ENCODE measurements around the gene RNF186. TPM values are rescaled to one million over a fixed set of nuclear protein-coding genes. Genes with fewer than 3 reads are reported as not detected.

Gene RNF186
- total RNA-seq, 1 experiment from 2014 or later: not detected

DNA sequence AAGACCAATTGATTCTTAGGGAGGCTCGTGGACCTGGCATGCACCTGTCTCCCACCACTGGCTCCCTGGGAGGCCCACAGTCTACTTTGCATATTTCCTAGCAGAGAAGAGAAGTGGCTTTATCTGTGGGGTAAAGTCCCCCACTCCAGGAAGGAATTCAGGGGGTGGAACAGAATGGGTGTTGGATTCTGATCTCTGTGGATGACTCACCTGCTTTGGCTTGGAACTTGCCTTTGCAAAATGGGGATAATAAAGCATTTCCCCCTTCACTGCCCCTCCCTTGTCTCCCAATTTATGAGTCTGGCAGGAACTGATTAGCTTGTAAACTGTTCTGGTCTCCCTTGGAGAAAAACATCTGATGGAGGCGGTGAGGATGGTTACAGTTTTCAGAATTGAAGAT is 46.0 kb upstream of the RNF186 start:
- no peak overlapping the region for H3K4me3 Mint-ChIP-seq (ENCODE audit: low read depth, unreplicated experiment)
- H3K36me3 Mint-ChIP-seq (ENCODE audit: insufficient read depth, unreplicated experiment): peaks cover 7% of the 10 kb centered on the region
- no peaks in the 10 kb centered on the region for H3K27me3 Mint-ChIP-seq (ENCODE audit: unreplicated experiment)
- peak; percentile 50 for DNase-seq
- CTCF ChIA-PET: interaction anchor here (1.0 kb wide), 1 partner anchor 9 kb away, joined by 3 read pairs; no protein-coding TSS in a partner anchor
- TF ChIP-seq CTCF (IDR thresholded peaks at IDR 0.05; ENCODE audit: unreplicated experiment): no peak
- H3K4me1 Mint-ChIP-seq (ENCODE audit: low read depth, unreplicated experiment): peaks cover 29% of the 10 kb centered on the region
- intact Hi-C loops (cut with micrococcal nuclease; ENCODE audit: unreplicated experiment): loop anchor here (5.0 kb wide), 1 partner anchor 44 kb away; the partner anchor contains the start of gene RNF186
- H3K9me3 Mint-ChIP-seq (ENCODE audit: low read depth, unreplicated experiment): peaks cover 4% of the 10 kb centered on the region
- BruUV-seq (replicated peaks): no TSS peak
- peak overlapping the region; percentile 47 for H3K27ac Mint-ChIP-seq (ENCODE audit: unreplicated experiment)

GRCh38 chr1:19860418-19860817 is 45.3 kb upstream of the RNF186 start:
- peaks cover 4% of the 10 kb centered on the region for H3K9me3 Mint-ChIP-seq (ENCODE audit: low read depth, unreplicated experiment)
- H3K27ac Mint-ChIP-seq (ENCODE audit: unreplicated experiment): peak overlapping the region; percentile 47
- H3K27me3 Mint-ChIP-seq (ENCODE audit: unreplicated experiment): no peaks in the 10 kb centered on the region
- H3K4me3 Mint-ChIP-seq (ENCODE audit: low read depth, unreplicated experiment): no peak overlapping the region
- BruUV-seq (replicated peaks): no TSS peak
- peaks cover 26% of the 10 kb centered on the region for H3K4me1 Mint-ChIP-seq (ENCODE audit: low read depth, unreplicated experiment)
- TF ChIP-seq CTCF (IDR thresholded peaks at IDR 0.05; ENCODE audit: unreplicated experiment): no peak
- CTCF ChIA-PET: interaction anchor here (0.6 kb wide), 1 partner anchor 169 kb away, joined by 3 read pairs; no protein-coding TSS in a partner anchor
- intact Hi-C loops (cut with micrococcal nuclease; ENCODE audit: unreplicated experiment): loop anchor here (5.0 kb wide), 1 partner anchor 43 kb away; the partner anchor contains the start of gene RNF186
- no peak for DNase-seq
- peaks cover 7% of the 10 kb centered on the region for H3K36me3 Mint-ChIP-seq (ENCODE audit: insufficient read depth, unreplicated experiment)

DNA sequence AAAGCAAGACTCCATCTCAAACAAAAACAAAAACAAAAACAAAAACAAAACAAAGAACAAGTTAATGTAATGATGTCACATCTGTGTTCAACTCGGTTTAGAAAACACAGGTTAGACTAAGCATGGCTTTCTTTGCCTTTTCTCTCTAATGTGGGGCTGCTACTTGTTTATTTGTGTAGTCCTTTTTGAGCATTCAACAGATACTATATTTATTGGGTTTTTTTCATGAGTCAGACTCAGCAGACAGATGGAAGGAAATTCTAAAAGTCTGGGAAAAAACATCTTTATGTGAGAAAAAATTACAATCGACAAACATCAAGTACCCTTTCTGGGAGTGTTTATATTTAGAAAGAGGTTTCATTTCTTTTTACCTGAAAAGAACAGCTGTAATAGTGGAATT is 44.8 kb upstream of the RNF186 start:
- BruUV-seq (replicated peaks): no TSS peak
- CTCF ChIA-PET: interaction anchor here (0.6 kb wide), 1 partner anchor 169 kb away, joined by 3 read pairs; no protein-coding TSS in a partner anchor
- peaks cover 7% of the 10 kb centered on the region for H3K36me3 Mint-ChIP-seq (ENCODE audit: insufficient read depth, unreplicated experiment)
- intact Hi-C loops (cut with micrococcal nuclease; ENCODE audit: unreplicated experiment): loop anchor here (5.0 kb wide), 1 partner anchor 43 kb away; the partner anchor contains the start of gene RNF186
- H3K4me3 Mint-ChIP-seq (ENCODE audit: low read depth, unreplicated experiment): no peak overlapping the region
- no peaks in the 10 kb centered on the region for H3K27me3 Mint-ChIP-seq (ENCODE audit: unreplicated experiment)
- no peak for DNase-seq
- H3K9me3 Mint-ChIP-seq (ENCODE audit: low read depth, unreplicated experiment): peaks cover 4% of the 10 kb centered on the region
- TF ChIP-seq CTCF (IDR thresholded peaks at IDR 0.05; ENCODE audit: unreplicated experiment): no peak
- H3K27ac Mint-ChIP-seq (ENCODE audit: unreplicated experiment): no peak overlapping the region
- peaks cover 26% of the 10 kb centered on the region for H3K4me1 Mint-ChIP-seq (ENCODE audit: low read depth, unreplicated experiment)

GRCh38 chr1:19858893-19859292 is 43.8 kb upstream of the RNF186 start:
- Mint-ChIP-seq H3K27ac (ENCODE audit: unreplicated experiment) (no peak overlapping the region), H3K4me3 (ENCODE audit: low read depth, unreplicated experiment) (no peak overlapping the region), H3K9me3 (ENCODE audit: low read depth, unreplicated experiment) (peaks cover 4% of the 10 kb centered on the region), H3K36me3 (ENCODE audit: insufficient read depth, unreplicated experiment) (no peaks in the 10 kb centered on the region), H3K4me1 (ENCODE audit: low read depth, unreplicated experiment) (peaks cover 21% of the 10 kb centered on the region), H3K27me3 (ENCODE audit: unreplicated experiment) (no peaks in the 10 kb centered on the region)
- BruUV-seq (replicated peaks): no TSS peak
- CTCF ChIA-PET: no interaction called here
- DNase-seq: no peak
- TF ChIP-seq CTCF (IDR thresholded peaks at IDR 0.05; ENCODE audit: unreplicated experiment): no peak
- intact Hi-C loops (cut with micrococcal nuclease; ENCODE audit: unreplicated experiment): no loop called here
